ENCODE data around the gene N4BP3. TPM values are rescaled to one million over a fixed set of nuclear protein-coding genes. Genes with fewer than 3 reads are reported as not detected.

The N4BP3 gene
- total and polyA plus RNA-seq, 2 of the 13 experiments (the other 11 are each of a cell fraction or from before 2014, with no cell fraction given), result 0.13 TPM; not detected in 1

- FAIRE-seq (no peak), ATAC-seq (no peak), DNase-seq (ENCODE audit: low spot score) (no peak)
- intact Hi-C loops (cut with micrococcal nuclease; ENCODE audit: unreplicated experiment), result no loop called here
- no peaks in the 10 kb centered on the region for H3K4me1 ChIP-seq (ENCODE audit: insufficient read depth, low read length)
- no peak overlapping the region for H3K9ac ChIP-seq (ENCODE audit: insufficient read depth, low read depth, low read length)
- no peaks in the 10 kb centered on the region for H4K20me1 ChIP-seq (ENCODE audit: insufficient read depth, low read length)
- no peak for TF ChIP-seq RXRA (CRISPR knock-in tag; IDR thresholded peaks at IDR 0.05)
- peak; percentile 65; the same call in 1 of the 2 replicates for TF ChIP-seq PRDM15 (CRISPR knock-in tag; IDR thresholded peaks at IDR 0.05)
- TF ChIP-seq HHEX (CRISPR knock-in tag; IDR thresholded peaks at IDR 0.05), result no peak
- TF ChIP-seq THAP8 (CRISPR knock-in tag; IDR thresholded peaks at IDR 0.05; ENCODE audit: borderline replicate concordance), result no peak
- WGBS (ENCODE audit: low lambda C conversion rate), result 35% methylated on average over 5 of the region's 5 CpGs
- ChIA-PET POLR2A (no interaction called here), CTCF (ENCODE audit: low intra/inter-chr PET ratio, low total read pairs) (no interaction called here)
- peaks cover 6 to 28% of the 10 kb centered on the region in 2 experiments; a peak in 4 of 5 replicates for H3K27me3 ChIP-seq (ENCODE audit: control insufficient read depth in 1 of 2, insufficient read depth in 2 of 2, low read length in 2 of 2)
- H3K4me2 ChIP-seq (ENCODE audit: low read depth, low read length), result no peak overlapping the region
- no peak overlapping the region for H2AFZ ChIP-seq (ENCODE audit: low read length)
- no peaks in the 10 kb centered on the region for H3K36me3 ChIP-seq (replicated peaks in 1 of 2; ENCODE audit: control insufficient read depth in 1 of 2, insufficient read depth in 2 of 2, low read length in 2 of 2)
- no peaks in the 10 kb centered on the region for H3K79me2 ChIP-seq (ENCODE audit: insufficient read depth, low read length)
- no peak overlapping the region for H3K27ac ChIP-seq (ENCODE audit: extremely low read length, insufficient read depth, low read length)
- no TSS peak for BruUV-seq (replicated peaks)
- H3K9me3 ChIP-seq (ENCODE audit: low read length), result no peaks in the 10 kb centered on the region
- in situ Hi-C loops (cut with HindIII; ENCODE audit: extremely low pct_ligation_motif_present, low pct_unique_long_range_greater_than_20kb), result no loop called here
- H3K4me3 ChIP-seq (replicated peaks in 1 of 3; ENCODE audit: insufficient read depth in 1 of 3, low read depth in 2 of 3, low read length in 3 of 3), result no peak overlapping the region
Observed at GRCh38 chr5:178107756-178108310, 5.5 kb upstream of the N4BP3 start.
